ENCODE data around the gene MTR.

- TF ChIP-seq YY1 (IDR thresholded peaks at IDR 0.05; ENCODE audit: extremely low read depth, insufficient replicate concordance, low read depth, low read length) (no peak), POLR2A (IDR thresholded peaks at IDR 0.05; ENCODE audit: borderline replicate concordance, extremely low read depth, insufficient read depth, insufficient read length) (no peak), TCF7L2 (IDR thresholded peaks at IDR 0.05; ENCODE audit: borderline replicate concordance, extremely low read depth, insufficient read depth, insufficient read length) (no peak), SRF (IDR thresholded peaks at IDR 0.05; ENCODE audit: low read depth) (no peak), RAD21 (IDR thresholded peaks at IDR 0.05; ENCODE audit: low read depth) (no peak)
- TF ChIP-seq, protein P1, sequence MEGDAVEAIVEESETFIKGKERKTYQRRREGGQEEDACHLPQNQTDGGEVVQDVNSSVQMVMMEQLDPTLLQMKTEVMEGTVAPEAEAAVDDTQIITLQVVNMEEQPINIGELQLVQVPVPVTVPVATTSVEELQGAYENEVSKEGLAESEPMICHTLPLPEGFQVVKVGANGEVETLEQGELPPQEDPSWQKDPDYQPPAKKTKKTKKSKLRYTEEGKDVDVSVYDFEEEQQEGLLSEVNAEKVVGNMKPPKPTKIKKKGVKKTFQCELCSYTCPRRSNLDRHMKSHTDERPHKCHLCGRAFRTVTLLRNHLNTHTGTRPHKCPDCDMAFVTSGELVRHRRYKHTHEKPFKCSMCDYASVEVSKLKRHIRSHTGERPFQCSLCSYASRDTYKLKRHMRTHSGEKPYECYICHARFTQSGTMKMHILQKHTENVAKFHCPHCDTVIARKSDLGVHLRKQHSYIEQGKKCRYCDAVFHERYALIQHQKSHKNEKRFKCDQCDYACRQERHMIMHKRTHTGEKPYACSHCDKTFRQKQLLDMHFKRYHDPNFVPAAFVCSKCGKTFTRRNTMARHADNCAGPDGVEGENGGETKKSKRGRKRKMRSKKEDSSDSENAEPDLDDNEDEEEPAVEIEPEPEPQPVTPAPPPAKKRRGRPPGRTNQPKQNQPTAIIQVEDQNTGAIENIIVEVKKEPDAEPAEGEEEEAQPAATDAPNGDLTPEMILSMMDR (IDR thresholded peaks at IDR 0.05 in 2 of 3, conservative IDR thresholded peaks at IDR 0.05 in 1 of 3; ENCODE audit: borderline replicate concordance in 1 of 3, insufficient read depth in 1 of 3, low read depth in 2 of 3, low read length in 2 of 3) = no peak
Measured at GRCh38 chr1:236948381-236948780, 153.3 kb downstream of the MTR start.

Measured in HCT116 (cell line).